ENCODE data around the gene SYNDIG1L.

The SYNDIG1L gene

GRCh38 chr14:74356892-74357575 is 69.0 kb downstream of the SYNDIG1L start:
- DNase-seq = no peak

All from cerebellar nuclear complex (tissue), 1 donor.